A549 (cell line): ENCODE data around the gene CRYBA1. TPM values are rescaled to one million over a fixed set of nuclear protein-coding genes. Genes with fewer than 3 reads are reported as not detected.
"Not testable (repeated sequence)": the region's sequence is repeated elsewhere in the genome, so short reads cannot be mapped to it uniquely, and the experiment has no call there.

Source experiments
- ATAC-seq, 2 experiments: fragments of 200-7000 bp in 1 of 2; fragments of >200 bp in 1 of 2; cut with Nextera tagmentation in 1 of 2; cut with Tn5 transposase in 1 of 2; 3 replicates each; pipeline versions ENCODE4 v1.8.0 to v1.9.1; 2018 to 2020; ENCODE audit warnings: mild to moderate bottlenecking in 1 of 2, moderate library complexity in 1 of 2
- CTCF ChIA-PET: fragments of 300-600 bp; sonication (Branson Sonifier 250); formaldehyde crosslinking; extraction: SDS; loops from one replicate; lab custom pipeline; 2021; ENCODE audit warnings: antibody characterized with exemption, inconsistent platforms; lab: Yijun Ruan, JAX
- POLR2A ChIA-PET: fragments of 350-600 bp; formaldehyde crosslinking; extraction: SDS; loops from one replicate; lab custom pipeline; 2021; ENCODE audit warnings: antibody characterized with exemption, inconsistent platforms; lab: Yijun Ruan, JAX
- DNase-seq, 2 experiments: peaks; one replicate each; pipeline versions ENCODE4 v3.0.0 to v3.0.0-alpha.2; 2011 to 2016; ENCODE audit warnings: low read depth in 1 of 2, low spot score in 1 of 2
- FAIRE-seq: peaks from 2 replicates; lab custom pipeline; 2011; peaks lifted over from hg19 to GRCh38; lab: Jason Lieb, UNC
- H3K27ac ChIP-seq, 2 experiments: fragments of >200 bp; sonication (Bioruptor Twin); formaldehyde crosslinking; 3 replicates each; pipeline ENCODE4 v1.5.1; 2016 to 2017
- H3K4me1 ChIP-seq: fragments of >200 bp; sonication (Bioruptor Twin); formaldehyde crosslinking; 3 replicates; pipeline ENCODE4 v1.6.1; 2016
- H3K4me2 ChIP-seq: fragments of >200 bp; sonication (Bioruptor Twin); formaldehyde crosslinking; 3 replicates; pipeline ENCODE4 v1.6.1; 2016
- H3K4me3 ChIP-seq: fragments of >200 bp; sonication (Bioruptor Twin); formaldehyde crosslinking; 3 replicates; pipeline ENCODE4 v1.5.1; 2016
- H3K9me3 ChIP-seq: fragments of >200 bp; sonication (Bioruptor Twin); formaldehyde crosslinking; 3 replicates; pipeline ENCODE4 v1.6.1; 2016
- CBX8 ChIP-seq: fragments of 200-600 bp; sonication (generic); IDR thresholded peaks from 2 replicates; pipeline ENCODE4 v1.6.1; 2016
- CEBPB ChIP-seq, 2 experiments: fragments of >200 bp in 1 of 2; sonication (Bioruptor Twin) in 1 of 2; formaldehyde crosslinking in 1 of 2; IDR thresholded peaks; 2 replicates each; pipeline ENCODE4 v1.6.1; 2012 to 2016
- CHD2 ChIP-seq: fragments of 150-350 bp; IDR thresholded peaks from 2 replicates; pipeline ENCODE4 v1.6.1; 2014; ENCODE audit warnings: low read length; ENCODE audit not compliant: partially characterized antibody
- EHMT2 ChIP-seq: fragments of 200-600 bp; sonication (generic); IDR thresholded peaks from 2 replicates; pipeline ENCODE4 v1.6.1; 2016; ENCODE audit warnings: antibody characterized with exemption, low read depth, mild to moderate bottlenecking, moderate library complexity
- EP300 ChIP-seq, 2 experiments: fragments of >200 bp; sonication (Bioruptor Twin); formaldehyde crosslinking; IDR thresholded peaks; 2 replicates in 1 of 2; 3 replicates in 1 of 2; pipeline ENCODE4 v1.6.1; 2016 to 2017
- FOSB ChIP-seq: fragments of 250-450 bp; sonication (Bioruptor Pico); IDR thresholded peaks from 2 replicates; pipeline ENCODE4 v1.5.0; 2020; ENCODE audit warnings: mild to moderate bottlenecking, moderate library complexity
- FOXS1 ChIP-seq: fragments of 250-450 bp; sonication (Bioruptor Pico); IDR thresholded peaks from 2 replicates; pipeline ENCODE4 v1.5.0; 2020; ENCODE audit warnings: mild to moderate bottlenecking, moderate library complexity
- HOXB13 ChIP-seq: fragments of 250-450 bp; sonication (Bioruptor Pico); IDR thresholded peaks from 2 replicates; pipeline ENCODE4 v1.5.0; 2020; ENCODE audit warnings: low read depth, mild to moderate bottlenecking, moderate library complexity
- HOXB5 ChIP-seq: fragments of 250-450 bp; sonication (Bioruptor Pico); IDR thresholded peaks from 2 replicates; pipeline ENCODE4 v1.5.0; 2020; ENCODE audit warnings: mild to moderate bottlenecking, moderate library complexity
- JUNB ChIP-seq: fragments of >200 bp; sonication (Bioruptor Twin); formaldehyde crosslinking; IDR thresholded peaks from 2 replicates; pipeline ENCODE4 v1.6.1; 2016
- NPAS2 ChIP-seq: fragments of 250-450 bp; sonication (Bioruptor Pico); IDR thresholded peaks from 2 replicates; pipeline ENCODE4 v1.8.0; 2022; ENCODE audit warnings: mild to moderate bottlenecking, moderate library complexity, borderline replicate concordance
- PHF8 ChIP-seq: fragments of 200-600 bp; sonication (generic); IDR thresholded peaks from 2 replicates; pipeline ENCODE4 v1.6.1; 2016; ENCODE audit warnings: low read depth, mild to moderate bottlenecking, antibody characterized with exemption, moderate library complexity, borderline replicate concordance
- POLR2AphosphoS2 ChIP-seq: conservative IDR thresholded peaks from 2 replicates; pipeline ENCODE4 v1.6.1; 2012; ENCODE audit warnings: low read length, improper control_type of control experiment, inconsistent platforms
- RAD21 ChIP-seq, 2 experiments: fragments of >200 bp in 1 of 2; sonication (Bioruptor Twin) in 1 of 2; formaldehyde crosslinking in 1 of 2; IDR thresholded peaks in 1 of 2; conservative IDR thresholded peaks in 1 of 2; 2 replicates in 1 of 2; 3 replicates in 1 of 2; pipeline ENCODE4 v1.6.1; 2012 to 2018; ENCODE audit warnings: inconsistent platforms in 1 of 2
- RCOR1 ChIP-seq: fragments of 150-350 bp; IDR thresholded peaks from 2 replicates; pipeline ENCODE4 v1.6.1; 2014; ENCODE audit warnings: antibody characterized with exemption, low read length, low read depth
- RNF2 ChIP-seq: fragments of 200-600 bp; sonication (generic); IDR thresholded peaks from 2 replicates; pipeline ENCODE4 v1.6.1; 2016; ENCODE audit warnings: low read depth, mild to moderate bottlenecking, antibody characterized with exemption, moderate library complexity, borderline replicate concordance
- SMC3 ChIP-seq: fragments of >200 bp; sonication (Bioruptor Twin); formaldehyde crosslinking; IDR thresholded peaks from 3 replicates; pipeline ENCODE4 v1.6.1; 2018; ENCODE audit warnings: inconsistent platforms
- SREBF2 ChIP-seq: fragments of 450-650 bp; IDR thresholded peaks from 2 replicates; pipeline ENCODE4 v1.6.1; 2014; ENCODE audit warnings: mild to moderate bottlenecking, moderate library complexity
- ZC3H11A ChIP-seq: fragments of 450-650 bp; IDR thresholded peaks from 2 replicates; pipeline ENCODE4 v1.6.1; 2014; ENCODE audit warnings: antibody characterized with exemption, mild to moderate bottlenecking
- ZFP36 ChIP-seq: fragments of 450-650 bp; IDR thresholded peaks from 2 replicates; pipeline ENCODE4 v1.6.1; 2014; ENCODE audit warnings: borderline replicate concordance; ENCODE audit not compliant: partially characterized antibody
- ZNF302 ChIP-seq: fragments of 250-450 bp; sonication (Bioruptor Pico); IDR thresholded peaks from 2 replicates; pipeline ENCODE4 v1.9.0; 2021; ENCODE audit warnings: inconsistent platforms, mild to moderate bottlenecking, moderate library complexity
- WGBS: methylation state at CpG from one replicate; pipeline ENCODE4 v1.1.6; 2017; ENCODE audit errors: missing lambda C conversion rate; 5-methylcytosine and 5-hydroxymethylcytosine counted together
- polyA plus RNA-seq, 4 experiments: library from polyadenylated mRNA; depleted of rRNA in 3 of 4; stranded (reverse); fragments of >200 nt; fragmentation: RNase III in 1 of 4; extraction: RNeasy Plus Mini Kit Qiagen cat#74134 plus additional on column Dnase treatment in 1 of 4; gene quantifications; 2 replicates in 3 of 4; 3 replicates in 1 of 4; pipeline ENCODE4 v1.2.3, GENCODE V29; 2011 to 2017
- TF ChIP-seq, protein P1 (sequence below): fragments of >200 bp; sonication (Bioruptor Twin); formaldehyde crosslinking; IDR thresholded peaks from 3 replicates; pipeline ENCODE4 v1.5.1; 2016
- TF ChIP-seq, protein P2 (sequence below): fragments of >200 bp; sonication (Bioruptor Twin); formaldehyde crosslinking; IDR thresholded peaks from 2 replicates; pipeline ENCODE4 v1.6.1; 2016
- TF ChIP-seq, protein P3 (sequence below): IDR thresholded peaks from 2 replicates; pipeline ENCODE4 v1.6.1; 2012; ENCODE audit warnings: low read depth, borderline replicate concordance
- TF ChIP-seq, protein P4 (sequence below): fragments of >200 bp; sonication (Bioruptor Twin); formaldehyde crosslinking; IDR thresholded peaks from 3 replicates; pipeline ENCODE4 v1.6.1; 2016
- TF ChIP-seq, protein P5 (sequence below): IDR thresholded peaks from 2 replicates; pipeline ENCODE4 v1.6.1; 2012

The CRYBA1 gene
- polyA plus RNA-seq, 2 of the 4 experiments (the other 2 are of a cell fraction), result 0.10 to 0.12 TPM

DNA sequence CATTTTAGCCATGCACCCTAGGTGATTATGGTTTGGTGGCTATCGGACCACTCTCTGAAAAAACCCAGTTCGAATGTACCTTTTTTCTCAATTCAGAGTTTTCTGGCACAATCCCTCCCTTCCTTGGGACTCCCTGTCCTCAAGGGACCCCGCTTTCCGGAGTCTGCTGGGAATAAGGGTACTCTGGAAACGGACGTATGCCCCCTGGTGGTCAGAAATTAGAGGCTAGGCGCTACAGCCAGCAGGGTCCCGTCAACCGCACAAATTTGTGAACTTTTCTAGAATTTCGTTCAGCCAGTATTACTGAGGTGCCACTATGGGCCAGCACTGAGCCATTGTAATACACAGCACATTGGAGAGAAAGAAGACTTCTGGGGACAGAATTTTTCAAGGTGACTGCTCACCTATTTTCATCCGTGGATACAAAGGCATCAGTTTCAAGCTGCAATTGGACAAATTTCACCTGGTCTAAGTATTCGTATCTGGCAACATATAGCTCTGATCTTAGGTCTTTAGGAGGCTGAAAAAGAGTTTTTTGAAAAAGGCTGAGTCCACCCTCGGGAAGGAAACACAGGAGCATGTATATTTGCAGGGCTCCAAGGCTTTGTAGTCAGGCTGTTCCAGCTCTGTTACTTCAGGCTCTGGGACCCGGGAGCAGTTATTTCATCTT is 27.1 kb upstream of the CRYBA1 start:
- Histone ChIP-seq H3K4me1 (0 out of 3 replicates have a peak, but pooled peaks cover 6% of the 10 kb centered on the region), H3K9me3 (no peaks in the 10 kb centered on the region), H3K4me3 (no peak overlapping the region)
- peak; percentile 86 to 97 for DNase-seq
- CTCF ChIA-PET, result interaction anchor here (0.6 to 21.9 kb wide), 64 partner anchors 9 to 1432 kb away, joined by 3 to 482 read pairs (median 8); partner anchors contain the start of genes ANKRD13B, CRYBA1, MYO18A and NUFIP2
- peak; percentile 95 for FAIRE-seq
- no peak for TF ChIP-seq NPAS2
- TF ChIP-seq EHMT2, result no peak
- TF ChIP-seq ZFP36, result no peak
- no peak for TF ChIP-seq RCOR1
- TF ChIP-seq EP300 (IDR thresholded peaks at IDR 0.05), result no peak
- no peak for TF ChIP-seq CHD2
- TF ChIP-seq, protein P1, sequence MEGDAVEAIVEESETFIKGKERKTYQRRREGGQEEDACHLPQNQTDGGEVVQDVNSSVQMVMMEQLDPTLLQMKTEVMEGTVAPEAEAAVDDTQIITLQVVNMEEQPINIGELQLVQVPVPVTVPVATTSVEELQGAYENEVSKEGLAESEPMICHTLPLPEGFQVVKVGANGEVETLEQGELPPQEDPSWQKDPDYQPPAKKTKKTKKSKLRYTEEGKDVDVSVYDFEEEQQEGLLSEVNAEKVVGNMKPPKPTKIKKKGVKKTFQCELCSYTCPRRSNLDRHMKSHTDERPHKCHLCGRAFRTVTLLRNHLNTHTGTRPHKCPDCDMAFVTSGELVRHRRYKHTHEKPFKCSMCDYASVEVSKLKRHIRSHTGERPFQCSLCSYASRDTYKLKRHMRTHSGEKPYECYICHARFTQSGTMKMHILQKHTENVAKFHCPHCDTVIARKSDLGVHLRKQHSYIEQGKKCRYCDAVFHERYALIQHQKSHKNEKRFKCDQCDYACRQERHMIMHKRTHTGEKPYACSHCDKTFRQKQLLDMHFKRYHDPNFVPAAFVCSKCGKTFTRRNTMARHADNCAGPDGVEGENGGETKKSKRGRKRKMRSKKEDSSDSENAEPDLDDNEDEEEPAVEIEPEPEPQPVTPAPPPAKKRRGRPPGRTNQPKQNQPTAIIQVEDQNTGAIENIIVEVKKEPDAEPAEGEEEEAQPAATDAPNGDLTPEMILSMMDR, result peak; percentile 99
- TF ChIP-seq FOSB (CRISPR knock-in tag), result no peak
- TF ChIP-seq PHF8, result no peak
- no peak for TF ChIP-seq HOXB5 (CRISPR knock-in tag)
- no peak for TF ChIP-seq CBX8
- TF ChIP-seq HOXB13, result no peak
- TF ChIP-seq ZNF302 (CRISPR knock-in tag), result no peak
- TF ChIP-seq, protein P2, sequence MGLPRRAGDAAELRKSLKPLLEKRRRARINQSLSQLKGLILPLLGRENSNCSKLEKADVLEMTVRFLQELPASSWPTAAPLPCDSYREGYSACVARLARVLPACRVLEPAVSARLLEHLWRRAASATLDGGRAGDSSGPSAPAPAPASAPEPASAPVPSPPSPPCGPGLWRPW, result no peak
- no peak for TF ChIP-seq CEBPB (IDR thresholded peaks at IDR 0.05)
- TF ChIP-seq, protein P3, sequence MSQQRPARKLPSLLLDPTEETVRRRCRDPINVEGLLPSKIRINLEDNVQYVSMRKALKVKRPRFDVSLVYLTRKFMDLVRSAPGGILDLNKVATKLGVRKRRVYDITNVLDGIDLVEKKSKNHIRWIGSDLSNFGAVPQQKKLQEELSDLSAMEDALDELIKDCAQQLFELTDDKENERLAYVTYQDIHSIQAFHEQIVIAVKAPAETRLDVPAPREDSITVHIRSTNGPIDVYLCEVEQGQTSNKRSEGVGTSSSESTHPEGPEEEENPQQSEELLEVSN, result no peak
- no peak for TF ChIP-seq JUNB
- no peak for TF ChIP-seq FOXS1 (CRISPR knock-in tag)
- TF ChIP-seq, protein P4, sequence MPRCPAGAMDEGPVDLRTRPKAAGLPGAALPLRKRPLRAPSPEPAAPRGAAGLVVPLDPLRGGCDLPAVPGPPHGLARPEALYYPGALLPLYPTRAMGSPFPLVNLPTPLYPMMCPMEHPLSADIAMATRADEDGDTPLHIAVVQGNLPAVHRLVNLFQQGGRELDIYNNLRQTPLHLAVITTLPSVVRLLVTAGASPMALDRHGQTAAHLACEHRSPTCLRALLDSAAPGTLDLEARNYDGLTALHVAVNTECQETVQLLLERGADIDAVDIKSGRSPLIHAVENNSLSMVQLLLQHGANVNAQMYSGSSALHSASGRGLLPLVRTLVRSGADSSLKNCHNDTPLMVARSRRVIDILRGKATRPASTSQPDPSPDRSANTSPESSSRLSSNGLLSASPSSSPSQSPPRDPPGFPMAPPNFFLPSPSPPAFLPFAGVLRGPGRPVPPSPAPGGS, result no peak
- no peak for TF ChIP-seq POLR2AphosphoS2
- peak; percentile 87 to 94 for TF ChIP-seq RAD21 (conservative IDR thresholded peaks at IDR 0.05 in 1 of 2, IDR thresholded peaks at IDR 0.05 in 1 of 2)
- peak; percentile 98 for TF ChIP-seq SMC3
- no peak for TF ChIP-seq ZC3H11A
- no peak for TF ChIP-seq RNF2
- TF ChIP-seq, protein P5, sequence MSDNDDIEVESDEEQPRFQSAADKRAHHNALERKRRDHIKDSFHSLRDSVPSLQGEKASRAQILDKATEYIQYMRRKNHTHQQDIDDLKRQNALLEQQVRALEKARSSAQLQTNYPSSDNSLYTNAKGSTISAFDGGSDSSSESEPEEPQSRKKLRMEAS, result no peak
- TF ChIP-seq SREBF2, result no peak
- TF ChIP-seq, all 56 proteins: peak for 3
- Histone ChIP-seq H3K27ac (peak overlapping the region; percentile 5 to 67; a peak in 3 of 6 replicates), H3K4me2 (peak overlapping the region; percentile 42)
- WGBS, result 14% methylated on average over 14 of the region's 14 CpGs
- ATAC-seq, result peak; percentile 97 to 99
- POLR2A ChIA-PET, result interaction anchor here (0.5 to 2.1 kb wide), 7 partner anchors 39 to 334 kb away, joined by 3 to 8 read pairs (median 4); partner anchors contain the start of genes MYO18A and NUFIP2

DNA sequence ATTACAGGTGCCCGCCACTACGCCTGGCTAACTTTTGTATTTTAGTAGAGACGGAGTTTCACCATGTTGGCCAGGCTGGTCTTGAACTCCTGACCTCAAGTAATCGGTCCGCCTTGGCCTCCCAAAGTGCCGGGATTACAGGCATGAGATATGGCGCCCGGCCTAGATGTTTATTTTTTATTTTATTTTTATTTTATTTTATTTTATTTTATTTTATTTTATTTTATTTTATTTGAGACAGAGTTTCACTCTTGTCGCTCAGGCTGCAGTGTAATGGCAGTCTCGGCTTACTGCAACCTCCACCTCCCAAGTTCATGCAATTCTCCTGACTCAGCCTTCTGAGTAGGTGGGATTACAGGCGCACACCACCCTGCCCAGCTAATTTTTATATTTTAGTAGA is 25.3 kb upstream of the CRYBA1 start:
- ATAC-seq, H3K27ac ChIP-seq, H3K4me1 ChIP-seq, DNase-seq, H3K9me3 ChIP-seq, H3K4me2 ChIP-seq, FAIRE-seq, H3K4me3 ChIP-seq, POLR2A ChIA-PET: not testable (repeated sequence)
- CTCF ChIA-PET, result interaction anchor here (0.6 to 21.9 kb wide), 12 partner anchors 12 to 695 kb away, joined by 3 to 482 read pairs (median 73); partner anchors contain the start of gene MYO18A
- 95% methylated on average over 11 of the region's 11 CpGs for WGBS
